GM12878 (cell line): ENCODE measurements around the gene MEGF6. TPM values are rescaled to one million over a fixed set of nuclear protein-coding genes. Genes with fewer than 3 reads are reported as not detected.

Source experiments
- CEBPB ChIP-seq, 2 experiments: fragments of 150-350 bp in 1 of 2; IDR thresholded peaks; 2 replicates each; pipeline ENCODE4 v1.6.1; 2012 to 2014; ENCODE audit warnings: low read depth in 2 of 2, low read length in 2 of 2, borderline replicate concordance in 1 of 2, inconsistent platforms in 1 of 2
- IRF4 ChIP-seq: IDR thresholded peaks from 2 replicates; pipeline ENCODE4 v1.6.1; 2011; ENCODE audit warnings: low read depth, low read length
- MYC ChIP-seq: IDR thresholded peaks from 2 replicates; pipeline ENCODE4 v1.6.1; 2011; ENCODE audit warnings: mild to moderate bottlenecking, low read length, moderate library complexity, inconsistent platforms; ENCODE audit not compliant: insufficient read depth, insufficient replicate concordance, insufficient read length, severe bottlenecking
- polyA plus RNA-seq, 11 experiments: library from polyadenylated mRNA; depleted of rRNA in 4 of 11; unstranded in 6 of 11; stranded (reverse) in 5 of 11; fragments of >200 nt; fragmentation: Nextera tagmentation in 4 of 11; fragmentation: Illumina TruSeq in 1 of 11; extraction: Ambion mirVana in 4 of 11; extraction: Trizol in 1 of 11; gene quantifications; 1 replicate in 1 of 11; 2 replicates in 10 of 11; pipeline versions ENCODE4 v1.2.1 to v1.2.3, GENCODE V29; 2011 to 2016; ENCODE audit warnings: inconsistent platforms in 2 of 11, missing spikeins in 2 of 11, low read depth in 1 of 11
- total RNA-seq, 4 experiments: library from RNA; depleted of rRNA in 3 of 4; stranded (reverse); fragments of >200 nt in 3 of 4; fragmentation: Illumina TruSeq in 1 of 4; extraction: Trizol in 1 of 4; gene quantifications; 2 replicates each; pipeline versions ENCODE4 v1.2.1 to v1.2.3, GENCODE V29; 2013 to 2021
- TF ChIP-seq, protein P1 (sequence below): fragments of 150-350 bp; IDR thresholded peaks from 2 replicates; pipeline ENCODE4 v1.6.1; 2016; ENCODE audit warnings: low read depth, low read length
- TF ChIP-seq, protein P2 (sequence below): fragments of 450-650 bp; formaldehyde crosslinking; IDR thresholded peaks from 2 replicates; pipeline ENCODE4 v1.5.0; 2022; ENCODE audit warnings: mild to moderate bottlenecking, missing genetic modification characterization

The MEGF6 gene
- total and polyA plus RNA-seq, 10 of the 15 experiments (the other 5 are each of a cell fraction or from before 2014, with no cell fraction given), result 0.03 to 0.41 TPM; not detected in 8

DNA sequence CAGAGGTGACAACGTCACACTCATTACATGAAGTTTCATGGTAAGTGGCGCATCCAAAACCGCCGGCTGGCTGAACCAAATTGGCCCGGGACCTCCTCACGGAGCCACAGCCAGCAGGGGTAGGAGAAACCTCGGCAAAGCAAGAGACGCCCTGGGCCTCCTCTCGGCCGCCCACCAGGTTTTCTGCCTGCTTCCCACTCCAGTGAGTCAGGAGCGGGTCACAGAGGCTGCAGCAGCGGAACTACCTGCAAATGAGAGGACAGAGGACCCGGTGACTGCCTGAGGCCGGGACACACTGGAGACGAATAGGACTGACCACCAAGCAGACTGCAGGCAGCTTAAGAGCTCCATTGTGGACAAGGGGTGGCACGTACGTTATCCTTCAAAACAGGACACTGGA, 55.0 kb downstream of the MEGF6 start (continued):
- TF ChIP-seq, protein P1, sequence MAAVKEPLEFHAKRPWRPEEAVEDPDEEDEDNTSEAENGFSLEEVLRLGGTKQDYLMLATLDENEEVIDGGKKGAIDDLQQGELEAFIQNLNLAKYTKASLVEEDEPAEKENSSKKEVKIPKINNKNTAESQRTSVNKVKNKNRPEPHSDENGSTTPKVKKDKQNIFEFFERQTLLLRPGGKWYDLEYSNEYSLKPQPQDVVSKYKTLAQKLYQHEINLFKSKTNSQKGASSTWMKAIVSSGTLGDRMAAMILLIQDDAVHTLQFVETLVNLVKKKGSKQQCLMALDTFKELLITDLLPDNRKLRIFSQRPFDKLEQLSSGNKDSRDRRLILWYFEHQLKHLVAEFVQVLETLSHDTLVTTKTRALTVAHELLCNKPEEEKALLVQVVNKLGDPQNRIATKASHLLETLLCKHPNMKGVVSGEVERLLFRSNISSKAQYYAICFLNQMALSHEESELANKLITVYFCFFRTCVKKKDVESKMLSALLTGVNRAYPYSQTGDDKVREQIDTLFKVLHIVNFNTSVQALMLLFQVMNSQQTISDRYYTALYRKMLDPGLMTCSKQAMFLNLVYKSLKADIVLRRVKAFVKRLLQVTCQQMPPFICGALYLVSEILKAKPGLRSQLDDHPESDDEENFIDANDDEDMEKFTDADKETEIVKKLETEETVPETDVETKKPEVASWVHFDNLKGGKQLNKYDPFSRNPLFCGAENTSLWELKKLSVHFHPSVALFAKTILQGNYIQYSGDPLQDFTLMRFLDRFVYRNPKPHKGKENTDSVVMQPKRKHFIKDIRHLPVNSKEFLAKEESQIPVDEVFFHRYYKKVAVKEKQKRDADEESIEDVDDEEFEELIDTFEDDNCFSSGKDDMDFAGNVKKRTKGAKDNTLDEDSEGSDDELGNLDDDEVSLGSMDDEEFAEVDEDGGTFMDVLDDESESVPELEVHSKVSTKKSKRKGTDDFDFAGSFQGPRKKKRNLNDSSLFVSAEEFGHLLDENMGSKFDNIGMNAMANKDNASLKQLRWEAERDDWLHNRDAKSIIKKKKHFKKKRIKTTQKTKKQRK, result no peak
- no peak for TF ChIP-seq IRF4
- no peak for TF ChIP-seq CEBPB (IDR thresholded peaks at IDR 0.05; ENCODE audit: borderline replicate concordance in 1 of 2, low read depth in 2 of 2, low read length in 2 of 2)
- TF ChIP-seq, protein P2, sequence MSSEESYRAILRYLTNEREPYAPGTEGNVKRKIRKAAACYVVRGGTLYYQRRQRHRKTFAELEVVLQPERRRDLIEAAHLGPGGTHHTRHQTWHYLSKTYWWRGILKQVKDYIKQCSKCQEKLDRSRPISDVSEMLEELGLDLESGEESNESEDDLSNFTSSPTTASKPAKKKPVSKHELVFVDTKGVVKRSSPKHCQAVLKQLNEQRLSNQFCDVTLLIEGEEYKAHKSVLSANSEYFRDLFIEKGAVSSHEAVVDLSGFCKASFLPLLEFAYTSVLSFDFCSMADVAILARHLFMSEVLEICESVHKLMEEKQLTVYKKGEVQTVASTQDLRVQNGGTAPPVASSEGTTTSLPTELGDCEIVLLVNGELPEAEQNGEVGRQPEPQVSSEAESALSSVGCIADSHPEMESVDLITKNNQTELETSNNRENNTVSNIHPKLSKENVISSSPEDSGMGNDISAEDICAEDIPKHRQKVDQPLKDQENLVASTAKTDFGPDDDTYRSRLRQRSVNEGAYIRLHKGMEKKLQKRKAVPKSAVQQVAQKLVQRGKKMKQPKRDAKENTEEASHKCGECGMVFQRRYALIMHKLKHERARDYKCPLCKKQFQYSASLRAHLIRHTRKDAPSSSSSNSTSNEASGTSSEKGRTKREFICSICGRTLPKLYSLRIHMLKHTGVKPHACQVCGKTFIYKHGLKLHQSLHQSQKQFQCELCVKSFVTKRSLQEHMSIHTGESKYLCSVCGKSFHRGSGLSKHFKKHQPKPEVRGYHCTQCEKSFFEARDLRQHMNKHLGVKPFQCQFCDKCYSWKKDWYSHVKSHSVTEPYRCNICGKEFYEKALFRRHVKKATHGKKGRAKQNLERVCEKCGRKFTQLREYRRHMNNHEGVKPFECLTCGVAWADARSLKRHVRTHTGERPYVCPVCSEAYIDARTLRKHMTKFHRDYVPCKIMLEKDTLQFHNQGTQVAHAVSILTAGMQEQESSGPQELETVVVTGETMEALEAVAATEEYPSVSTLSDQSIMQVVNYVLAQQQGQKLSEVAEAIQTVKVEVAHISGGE (CRISPR knock-in tag), result no peak
- no peak for TF ChIP-seq MYC
